Measurements from ENCODE around the gene ERBB3.

DNA sequence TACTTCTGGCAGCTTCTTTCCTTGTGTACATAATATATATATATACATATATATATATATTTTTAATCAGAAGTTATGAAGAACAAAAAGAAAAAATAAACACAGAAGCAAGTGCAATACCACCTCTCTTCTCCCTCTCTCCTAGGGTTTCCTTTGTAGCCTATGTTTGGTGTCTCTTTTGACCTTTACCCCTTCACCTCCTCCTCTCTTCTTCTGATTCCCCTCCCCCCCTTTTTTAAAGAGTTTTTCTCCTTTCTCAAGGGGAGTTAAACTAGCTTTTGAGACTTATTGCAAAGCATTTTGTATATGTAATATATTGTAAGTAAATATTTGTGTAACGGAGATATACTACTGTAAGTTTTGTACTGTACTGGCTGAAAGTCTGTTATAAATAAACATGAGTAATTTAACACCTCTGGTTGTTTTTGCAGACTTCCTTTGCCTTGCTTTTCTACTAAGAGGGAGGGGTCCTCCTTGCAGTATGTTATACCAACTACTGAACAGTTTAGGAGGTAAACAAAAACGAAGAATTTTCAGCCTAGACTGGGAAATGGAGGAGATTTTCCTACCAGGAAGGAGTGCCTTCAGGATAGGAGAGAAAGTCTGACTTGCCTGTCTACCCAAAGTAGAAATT lies 41.8 kb upstream of the ERBB3 start:
- TF ChIP-seq, protein P1, sequence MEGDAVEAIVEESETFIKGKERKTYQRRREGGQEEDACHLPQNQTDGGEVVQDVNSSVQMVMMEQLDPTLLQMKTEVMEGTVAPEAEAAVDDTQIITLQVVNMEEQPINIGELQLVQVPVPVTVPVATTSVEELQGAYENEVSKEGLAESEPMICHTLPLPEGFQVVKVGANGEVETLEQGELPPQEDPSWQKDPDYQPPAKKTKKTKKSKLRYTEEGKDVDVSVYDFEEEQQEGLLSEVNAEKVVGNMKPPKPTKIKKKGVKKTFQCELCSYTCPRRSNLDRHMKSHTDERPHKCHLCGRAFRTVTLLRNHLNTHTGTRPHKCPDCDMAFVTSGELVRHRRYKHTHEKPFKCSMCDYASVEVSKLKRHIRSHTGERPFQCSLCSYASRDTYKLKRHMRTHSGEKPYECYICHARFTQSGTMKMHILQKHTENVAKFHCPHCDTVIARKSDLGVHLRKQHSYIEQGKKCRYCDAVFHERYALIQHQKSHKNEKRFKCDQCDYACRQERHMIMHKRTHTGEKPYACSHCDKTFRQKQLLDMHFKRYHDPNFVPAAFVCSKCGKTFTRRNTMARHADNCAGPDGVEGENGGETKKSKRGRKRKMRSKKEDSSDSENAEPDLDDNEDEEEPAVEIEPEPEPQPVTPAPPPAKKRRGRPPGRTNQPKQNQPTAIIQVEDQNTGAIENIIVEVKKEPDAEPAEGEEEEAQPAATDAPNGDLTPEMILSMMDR (IDR thresholded peaks at IDR 0.05): no peak
- TF ChIP-seq POLR2A (IDR thresholded peaks at IDR 0.05): no peak
